ENCODE results near the gene FERMT2. TPM values are rescaled to one million over a fixed set of nuclear protein-coding genes. Genes with fewer than 3 reads are reported as not detected.

FERMT2 gene
- total RNA-seq, 2 donors from 2014 or later, result 38.8 to 62.9 TPM

GRCh38 chr14:52888159-52888558, 62.7 kb downstream of the FERMT2 start:
- TF ChIP-seq POLR2A (IDR thresholded peaks at IDR 0.05) (no peak), POLR2AphosphoS5 (IDR thresholded peaks at IDR 0.05) (no peak), CTCF (IDR thresholded peaks at IDR 0.05) (no peak)
- H3K4me3 ChIP-seq, result no peak overlapping the region
- no peaks in the 10 kb centered on the region for H3K27me3 ChIP-seq (replicated peaks; ENCODE audit: insufficient read depth)
- intact Hi-C loops (cut with DNase I), result no loop called here
- H3K4me1 ChIP-seq (replicated peaks), result no peaks in the 10 kb centered on the region
- no peaks in the 10 kb centered on the region for H3K36me3 ChIP-seq
- H3K27ac ChIP-seq, result no peak overlapping the region
- H3K9me3 ChIP-seq, result no peaks in the 10 kb centered on the region
- WGBS, result 93% methylated on average over 4 of the region's 4 CpGs
- no peak for DNase-seq (ENCODE audit: low spot score)

DNA sequence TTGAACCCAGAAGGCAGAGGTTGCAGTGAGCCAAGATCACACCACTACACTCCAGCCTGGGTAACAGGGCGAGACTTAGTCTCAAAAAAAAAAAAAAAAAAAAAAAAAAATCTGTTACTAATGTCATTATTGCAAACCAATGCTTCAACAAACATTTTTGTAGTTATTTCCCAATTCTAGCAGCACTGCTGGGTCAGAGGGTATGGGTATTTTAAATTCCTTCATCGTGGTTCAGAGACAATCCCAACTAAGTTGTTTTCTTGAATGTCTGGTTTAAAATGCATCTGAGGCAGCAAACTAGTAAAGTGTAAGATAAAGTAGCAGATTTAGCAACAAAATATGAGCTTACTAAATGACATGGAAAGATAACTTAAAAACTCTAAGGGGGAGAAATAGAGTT, 65.6 kb downstream of the FERMT2 start:
- Histone ChIP-seq H3K4me3 (no peak overlapping the region), H3K4me1 (replicated peaks) (no peaks in the 10 kb centered on the region), H3K27ac (no peak overlapping the region), H3K27me3 (replicated peaks; ENCODE audit: insufficient read depth) (no peaks in the 10 kb centered on the region), H3K36me3 (no peaks in the 10 kb centered on the region), H3K9me3 (no peaks in the 10 kb centered on the region)
- DNase-seq (ENCODE audit: low spot score), result no peak
- 84% methylated on average over 2 of the region's 2 CpGs for WGBS
- intact Hi-C loops (cut with DNase I), result no loop called here
- TF ChIP-seq POLR2AphosphoS5 (IDR thresholded peaks at IDR 0.05), result no peak
- TF ChIP-seq POLR2A (IDR thresholded peaks at IDR 0.05), result no peak
- no peak for TF ChIP-seq CTCF (IDR thresholded peaks at IDR 0.05)

DNA sequence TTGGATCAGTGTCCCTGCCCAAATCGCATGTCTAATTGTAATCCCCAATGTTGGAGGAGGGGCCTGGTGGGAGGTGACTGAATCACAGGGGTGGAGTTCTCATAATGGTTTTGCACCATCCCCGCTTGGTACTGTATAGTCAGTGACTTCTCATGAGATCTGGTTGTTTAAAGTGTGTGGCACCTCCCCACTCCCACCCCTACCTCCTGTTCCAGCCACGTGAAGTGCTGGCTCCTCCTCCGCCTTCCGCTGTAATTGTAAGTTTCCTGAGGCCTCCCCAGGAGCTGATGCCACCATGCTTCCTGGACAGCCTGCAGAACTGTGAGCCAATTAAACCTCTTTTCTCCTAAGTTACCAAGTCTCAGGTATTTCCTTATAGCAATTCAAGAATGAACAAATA, 67.2 kb downstream of the FERMT2 start:
- no peaks in the 10 kb centered on the region for H3K4me1 ChIP-seq (replicated peaks)
- no peak overlapping the region for H3K4me3 ChIP-seq
- no peaks in the 10 kb centered on the region for H3K9me3 ChIP-seq
- intact Hi-C loops (cut with DNase I), result no loop called here
- no peaks in the 10 kb centered on the region for H3K36me3 ChIP-seq
- H3K27ac ChIP-seq, result no peak overlapping the region
- DNase-seq (ENCODE audit: low spot score), result no peak
- TF ChIP-seq POLR2AphosphoS5 (IDR thresholded peaks at IDR 0.05), result no peak
- TF ChIP-seq POLR2A (IDR thresholded peaks at IDR 0.05), result no peak
- no peak for TF ChIP-seq CTCF (IDR thresholded peaks at IDR 0.05)
- H3K27me3 ChIP-seq (replicated peaks; ENCODE audit: insufficient read depth), result no peaks in the 10 kb centered on the region
- 81% methylated on average over 5 of the region's 5 CpGs for WGBS

GRCh38 chr14:52882824-52883223, 68.0 kb downstream of the FERMT2 start:
- intact Hi-C loops (cut with DNase I), result no loop called here
- Histone ChIP-seq H3K27ac (no peak overlapping the region), H3K4me1 (replicated peaks) (no peaks in the 10 kb centered on the region), H3K36me3 (no peaks in the 10 kb centered on the region), H3K4me3 (no peak overlapping the region), H3K9me3 (no peaks in the 10 kb centered on the region), H3K27me3 (replicated peaks; ENCODE audit: insufficient read depth) (no peaks in the 10 kb centered on the region)
- 92% methylated on average over 6 of the region's 6 CpGs for WGBS
- no peak for DNase-seq (ENCODE audit: low spot score)
- no peak for TF ChIP-seq POLR2AphosphoS5 (IDR thresholded peaks at IDR 0.05)
- no peak for TF ChIP-seq CTCF (IDR thresholded peaks at IDR 0.05)
- no peak for TF ChIP-seq POLR2A (IDR thresholded peaks at IDR 0.05)

DNA sequence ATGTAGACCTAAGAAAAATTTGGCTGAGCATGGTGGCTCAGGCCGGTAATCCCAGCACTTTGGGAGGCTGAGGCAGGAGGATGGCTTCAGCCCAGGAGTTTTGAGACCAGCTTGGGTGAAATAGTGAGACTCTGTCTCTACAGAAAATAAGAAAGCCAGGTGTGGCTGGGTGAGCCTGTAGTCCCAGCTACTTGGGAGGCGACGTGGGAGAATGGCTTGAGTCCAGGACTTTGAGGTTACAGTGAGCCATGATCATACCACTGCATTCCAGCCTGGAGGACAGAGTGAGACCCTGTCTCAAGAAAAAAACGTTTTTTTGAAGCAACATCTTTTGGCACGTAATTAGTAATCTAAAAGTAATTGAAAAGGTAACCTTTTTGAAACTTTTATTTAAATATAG, 70.9 kb downstream of the FERMT2 start:
- DNase-seq (ENCODE audit: low spot score), result no peak
- no peak overlapping the region for H3K4me3 ChIP-seq
- intact Hi-C loops (cut with DNase I), result loop anchor here (10.0 kb wide), 1 partner anchor 65 kb away; no protein-coding TSS in a partner anchor
- H3K27ac ChIP-seq, result no peak overlapping the region
- H3K36me3 ChIP-seq, result no peaks in the 10 kb centered on the region
- no peaks in the 10 kb centered on the region for H3K27me3 ChIP-seq (replicated peaks; ENCODE audit: insufficient read depth)
- no peaks in the 10 kb centered on the region for H3K4me1 ChIP-seq (replicated peaks)
- no peak for TF ChIP-seq POLR2AphosphoS5 (IDR thresholded peaks at IDR 0.05)
- H3K9me3 ChIP-seq, result no peaks in the 10 kb centered on the region
- WGBS, result 76% methylated on average over 5 of the region's 5 CpGs
